ENCODE results near the gene EHBP1L1.

DNA sequence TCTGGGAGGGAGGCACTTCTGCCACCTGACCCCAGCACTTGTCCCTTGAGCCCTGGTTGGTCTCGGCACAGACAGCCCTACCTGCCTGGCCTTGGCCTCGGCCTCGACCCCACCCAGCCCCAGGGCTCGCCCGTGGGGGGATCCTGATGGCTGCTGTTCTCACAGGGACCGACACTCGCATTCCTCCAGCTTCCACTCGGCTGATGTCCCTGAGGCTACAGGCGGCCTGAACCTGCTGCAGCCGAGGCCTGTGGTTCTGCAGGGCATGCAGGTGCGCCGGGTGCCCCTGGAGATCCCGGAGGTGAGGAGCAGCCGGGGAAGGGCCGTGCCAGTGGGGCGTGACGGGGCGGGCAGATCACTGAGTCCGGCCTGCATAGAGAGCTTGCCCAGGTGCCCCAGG, 44.8 kb downstream of the EHBP1L1 start:
- TF ChIP-seq POLR2AphosphoS5 (IDR thresholded peaks at IDR 0.05; ENCODE audit: borderline replicate concordance, low read depth, low read length) (no peak), EZH2 (IDR thresholded peaks at IDR 0.05) (no peak)
